WTC11 (cell line): ENCODE results near the gene CUEDC1. TPM values are rescaled to one million over a fixed set of nuclear protein-coding genes. Genes with fewer than 3 reads are reported as not detected.

Experiments
- ATAC-seq: fragments of 200-7000 bp; cut with Tn5 transposase; 2 replicates; pipeline ENCODE4 v1.10.0; 2021; ENCODE audit warnings: mild to moderate bottlenecking, moderate library complexity
- CTCF ChIA-PET: fragments of 300-600 bp; sonication (Branson Sonifier 250); formaldehyde crosslinking; loops from one replicate; lab custom pipeline; 2021; ENCODE audit warnings: antibody characterized with exemption; lab: Charles Lee
- POLR2A ChIA-PET: fragments of 350-600 bp; sonication (Branson Sonifier 250); formaldehyde crosslinking; loops from one replicate; lab custom pipeline; 2021; ENCODE audit warnings: antibody characterized with exemption; lab: Charles Lee
- DNase-seq: peaks from one replicate; pipeline ENCODE4 v3.0.0; 2021; ENCODE audit warnings: low spot score
- H3K27ac Mint-ChIP-seq: 2 replicates; pipeline ENCODE4 v1.8.0; 2021; ENCODE audit warnings: mixed read lengths
- H3K27me3 Mint-ChIP-seq: 2 replicates; pipeline ENCODE4 v1.8.0; 2021; ENCODE audit warnings: low read depth, mild to moderate bottlenecking, moderate library complexity, mixed read lengths
- H3K36me3 Mint-ChIP-seq: 2 replicates; pipeline ENCODE4 v1.8.0; 2021; ENCODE audit warnings: mixed read lengths
- H3K4me1 Mint-ChIP-seq: 2 replicates; pipeline ENCODE4 v1.8.0; 2022; ENCODE audit warnings: mixed read lengths
- H3K4me3 Mint-ChIP-seq: 2 replicates; pipeline ENCODE4 v1.8.0; 2021; ENCODE audit warnings: mild to moderate bottlenecking, moderate library complexity, mixed read lengths
- H3K9me3 Mint-ChIP-seq: 2 replicates; pipeline ENCODE4 v1.8.0; 2021; ENCODE audit warnings: mixed read lengths
- ARID4B ChIP-seq: sonication (generic); formaldehyde crosslinking; IDR thresholded peaks from 2 replicates; pipeline ENCODE4 v1.8.0; 2023; ENCODE audit warnings: missing genetic modification reagents, mild to moderate bottlenecking, borderline replicate concordance
- CBFB ChIP-seq: sonication (generic); formaldehyde crosslinking; IDR thresholded peaks from 2 replicates; pipeline ENCODE4 v1.8.1; 2022; ENCODE audit warnings: mild to moderate bottlenecking, low read depth, missing genetic modification reagents
- E2F5 ChIP-seq: sonication (generic); formaldehyde crosslinking; IDR thresholded peaks from 2 replicates; pipeline ENCODE4 v1.8.1; 2022; ENCODE audit warnings: mild to moderate bottlenecking, moderate library complexity, missing genetic modification reagents
- ELF4 ChIP-seq: sonication (generic); formaldehyde crosslinking; IDR thresholded peaks from 2 replicates; pipeline ENCODE4 v1.8.1; 2022; ENCODE audit warnings: low read depth, mild to moderate bottlenecking, moderate library complexity, missing genetic modification reagents
- GABPB1 ChIP-seq: sonication (generic); formaldehyde crosslinking; IDR thresholded peaks from 2 replicates; pipeline ENCODE4 v1.8.1; 2023; ENCODE audit warnings: mild to moderate bottlenecking, missing genetic modification reagents
- MLX ChIP-seq: sonication (generic); formaldehyde crosslinking; IDR thresholded peaks from 2 replicates; pipeline ENCODE4 v1.8.1; 2023; ENCODE audit warnings: mild to moderate bottlenecking, missing genetic modification reagents, moderate library complexity
- NFYB ChIP-seq: sonication (generic); formaldehyde crosslinking; conservative IDR thresholded peaks from 2 replicates; pipeline ENCODE4 v1.8.0; 2022; ENCODE audit warnings: low read depth, missing genetic modification reagents
- PREB ChIP-seq: sonication (generic); formaldehyde crosslinking; IDR thresholded peaks from 2 replicates; pipeline ENCODE4 v1.8.1; 2022; ENCODE audit warnings: mild to moderate bottlenecking, missing genetic modification reagents, moderate library complexity, borderline replicate concordance
- RELA ChIP-seq: sonication (generic); formaldehyde crosslinking; IDR thresholded peaks from 2 replicates; pipeline ENCODE4 v1.8.1; 2022; ENCODE audit warnings: missing genetic modification reagents, mild to moderate bottlenecking, borderline replicate concordance
- SMAD3 ChIP-seq: sonication (generic); formaldehyde crosslinking; IDR thresholded peaks from 2 replicates; pipeline ENCODE4 v1.8.0; 2022; ENCODE audit warnings: missing genetic modification reagents, mild to moderate bottlenecking, borderline replicate concordance
- SMAD4 ChIP-seq: sonication (generic); formaldehyde crosslinking; IDR thresholded peaks from 2 replicates; pipeline ENCODE4 v1.8.0; 2022; ENCODE audit warnings: mild to moderate bottlenecking, missing genetic modification reagents
- TEAD1 ChIP-seq: sonication (generic); formaldehyde crosslinking; IDR thresholded peaks from 2 replicates; pipeline ENCODE4 v1.8.0; 2022; ENCODE audit warnings: mild to moderate bottlenecking, missing genetic modification reagents
- USF2 ChIP-seq: sonication (generic); formaldehyde crosslinking; IDR thresholded peaks from 2 replicates; pipeline ENCODE4 v1.8.1; 2023; ENCODE audit warnings: mild to moderate bottlenecking, missing genetic modification reagents, moderate library complexity
- ZNF121 ChIP-seq: sonication (generic); formaldehyde crosslinking; IDR thresholded peaks from 2 replicates; pipeline ENCODE4 v1.8.0; 2023; ENCODE audit warnings: missing genetic modification reagents
- ZNF512 ChIP-seq: sonication (generic); formaldehyde crosslinking; IDR thresholded peaks from 2 replicates; pipeline ENCODE4 v1.8.1; 2022; ENCODE audit warnings: missing genetic modification reagents, borderline replicate concordance
- ZSCAN18 ChIP-seq: fragments of 250-450 bp; sonication (Bioruptor Pico); IDR thresholded peaks from 2 replicates; pipeline ENCODE4 v2.1.2; 2022; ENCODE audit warnings: mild to moderate bottlenecking, moderate library complexity
- total RNA-seq: library from RNA; stranded (reverse); gene quantifications from 3 replicates; pipeline ENCODE4 v1.2.3, GENCODE V29; 2021

Gene CUEDC1
- total RNA-seq, 1 experiment from 2014 or later, result 12.2 TPM

- no peaks in the 10 kb centered on the region for H3K9me3 Mint-ChIP-seq
- ChIA-PET CTCF (interaction anchor here (0.6 to 3.1 kb wide), 13 partner anchors 11 to 115 kb away, joined by 3 to 33 read pairs (median 6); partner anchors contain the start of gene CUEDC1), POLR2A (interaction anchor here (0.9 to 1.1 kb wide), 2 partner anchors 64 to 95 kb away, joined by 3 read pairs; no protein-coding TSS in a partner anchor)
- peak overlapping the region; percentile 71; the same call in 1 of the 2 replicates for H3K27ac Mint-ChIP-seq
- peaks cover 51% of the 10 kb centered on the region for H3K4me1 Mint-ChIP-seq
- no peak for TF ChIP-seq ARID4B (CRISPR knock-in tag)
- TF ChIP-seq SMAD4, result no peak
- TF ChIP-seq ZSCAN18 (CRISPR knock-in tag), result no peak
- no peak for TF ChIP-seq MLX (CRISPR knock-in tag)
- no peak for TF ChIP-seq PREB (CRISPR knock-in tag)
- TF ChIP-seq USF2 (CRISPR knock-in tag), result no peak
- no peak for TF ChIP-seq ELF4 (CRISPR knock-in tag)
- no peak for TF ChIP-seq RELA (CRISPR knock-in tag)
- no peak for TF ChIP-seq SMAD3 (CRISPR knock-in tag)
- no peak for TF ChIP-seq ZNF512 (CRISPR knock-in tag)
- TF ChIP-seq ZNF121 (CRISPR knock-in tag), result no peak
- no peak for TF ChIP-seq GABPB1 (CRISPR knock-in tag)
- TF ChIP-seq NFYB (CRISPR knock-in tag), result no peak
- no peak for TF ChIP-seq E2F5
- no peak for TF ChIP-seq CBFB (CRISPR knock-in tag)
- no peak for TF ChIP-seq TEAD1 (CRISPR knock-in tag)
- H3K36me3 Mint-ChIP-seq, result no peaks in the 10 kb centered on the region
- no peak for DNase-seq
- no peak overlapping the region for H3K4me3 Mint-ChIP-seq
- no peaks in the 10 kb centered on the region for H3K27me3 Mint-ChIP-seq
- ATAC-seq, result no peak
These were observed 51.3 kb downstream of the CUEDC1 start for GRCh38 chr17:57903961-57904360.
